NCI-H2227 (cell line): Measurements from ENCODE around the gene ZNF814.
"Not testable (repeated sequence)": the region's sequence is repeated elsewhere in the genome, so short reads cannot be mapped to it uniquely, and the experiment has no call there.

Source experiments
- DNase-seq: peaks from one replicate; lab custom pipeline; 2025; ENCODE audit not compliant: unreplicated experiment; lab: John Stamatoyannopoulos, UW

ZNF814 gene

GRCh38 chr19:57867868-57868492, 20.9 kb downstream of the ZNF814 start:
- DNase-seq, result no peak

DNA sequence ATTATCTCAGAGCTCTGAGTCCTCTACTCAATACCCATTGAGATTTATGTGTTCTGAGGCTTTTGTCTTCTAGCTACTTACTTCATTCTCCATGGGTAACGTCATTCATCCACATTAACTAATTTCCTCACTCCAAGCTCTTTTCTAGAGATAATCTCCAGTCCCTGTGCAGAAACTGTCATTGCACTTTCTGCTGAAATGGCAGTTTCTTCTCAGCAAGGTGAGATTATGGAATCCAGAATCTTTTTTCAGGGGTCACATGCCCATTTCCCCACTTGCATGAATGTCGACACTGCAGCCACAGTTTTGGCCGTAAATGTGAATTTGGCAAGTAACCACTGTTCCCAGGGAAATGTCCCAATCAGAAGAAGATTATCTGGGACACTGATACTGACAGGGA, 26.5 kb downstream of the ZNF814 start:
- DNase-seq, result not testable (repeated sequence)

DNA sequence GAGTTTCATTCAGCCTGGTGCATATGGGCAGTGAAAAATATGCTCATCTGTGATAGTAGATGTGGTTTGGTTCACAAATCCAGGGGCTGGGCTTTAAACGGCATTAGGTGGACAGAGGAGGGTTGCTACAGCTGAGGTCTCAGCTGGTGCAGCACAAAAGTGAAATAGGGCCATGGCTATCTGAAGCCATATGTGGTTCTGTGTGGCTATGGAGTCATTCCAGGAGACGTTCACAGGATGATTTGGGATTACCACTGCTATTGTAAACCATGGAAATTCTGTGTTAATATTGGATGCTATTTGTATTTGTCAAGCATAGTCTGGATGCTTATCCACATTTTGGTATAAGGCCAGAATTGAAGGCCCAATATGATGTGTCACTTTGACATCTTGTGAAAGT, 34.7 kb downstream of the ZNF814 start:
- DNase-seq, result not testable (repeated sequence)

- DNase-seq, result not testable (repeated sequence)
These were observed 36.8 kb downstream of the ZNF814 start for GRCh38 chr19:57851812-57852603.

- peak; percentile 49 for DNase-seq
These were observed 38.3 kb downstream of the ZNF814 start for GRCh38 chr19:57850553-57851017.

DNA sequence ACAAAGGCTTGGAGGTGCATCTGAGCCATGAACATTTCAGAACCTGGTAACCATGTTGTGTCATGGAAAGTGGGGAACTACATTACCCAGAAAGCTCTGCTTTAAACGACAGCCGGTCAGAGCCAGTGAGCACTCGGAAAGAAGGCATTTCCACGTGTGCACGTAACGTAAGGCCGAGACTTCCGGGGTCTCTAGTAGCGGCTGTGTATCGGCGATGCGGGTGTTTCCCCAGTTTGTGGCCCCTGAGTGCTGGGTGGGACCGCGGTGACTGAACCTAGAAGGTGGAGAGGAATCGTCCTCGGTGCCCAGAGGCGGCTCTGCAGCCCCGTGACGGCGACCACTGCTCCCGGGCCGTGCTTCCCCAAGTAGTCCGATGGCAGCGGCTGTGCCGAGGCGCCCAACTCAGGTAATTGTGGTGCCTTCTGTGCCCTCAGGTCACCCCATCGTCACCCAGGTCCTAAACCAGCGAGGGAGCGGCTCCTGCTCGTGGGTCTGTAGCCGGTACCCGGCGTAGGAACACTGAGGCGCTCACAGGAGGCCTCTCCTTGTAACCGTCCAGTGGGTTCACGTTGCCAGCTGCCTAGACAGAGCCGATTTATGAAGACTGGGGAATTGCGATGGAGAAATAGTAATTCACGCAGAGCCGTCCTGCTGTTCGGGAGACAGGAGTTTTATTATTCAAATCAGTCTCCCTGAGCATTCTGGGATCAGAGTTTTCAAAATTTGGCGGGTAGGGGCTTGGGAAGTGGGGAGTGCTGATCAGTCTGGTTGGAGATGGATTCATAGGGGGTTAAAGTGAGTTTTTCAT, 39.0 kb downstream of the ZNF814 start, which contains the start of gene ZNF587:
Gene ZNF587 (plus strand): TSS at position 194 of the 808 bp plus-strand sequence. CDS start 180 bp downstream, at position 374.
- DNase-seq, result peak; percentile 90

DNA sequence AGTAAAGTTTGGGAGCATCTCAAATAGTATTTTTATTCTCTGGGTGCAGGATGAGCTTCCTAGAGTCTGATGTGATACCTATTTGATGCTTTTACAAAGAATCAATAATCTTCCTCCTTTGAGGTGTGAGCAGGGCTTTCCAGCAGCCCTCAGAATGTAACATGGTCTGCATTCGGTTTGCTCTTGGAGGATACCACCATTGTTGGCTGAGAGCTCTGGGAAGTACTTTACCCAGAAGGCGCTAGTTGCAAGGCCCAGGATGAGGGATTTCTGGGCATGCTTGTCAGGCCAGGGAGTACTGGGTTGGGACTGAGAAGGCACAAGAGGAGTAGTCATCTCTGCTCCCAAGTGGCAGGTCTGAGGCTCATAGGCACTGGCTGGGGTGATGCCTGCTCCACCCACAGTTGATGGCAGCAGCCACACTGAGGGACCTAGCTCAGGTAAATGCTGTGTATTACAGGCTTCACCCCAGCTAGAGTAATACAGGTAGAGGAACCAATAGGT, 39.6 kb downstream of the ZNF814 start:
- DNase-seq, result not testable (repeated sequence)

GRCh38 chr19:57847164-57847563, 41.7 kb downstream of the ZNF814 start:
- not testable (repeated sequence) for DNase-seq

- DNase-seq, result no peak
These were observed 47.6 kb downstream of the ZNF814 start for GRCh38 chr19:57841122-57841763.

GRCh38 chr19:57838622-57839191, 50.1 kb downstream of the ZNF814 start:
- not testable (repeated sequence) for DNase-seq

DNA sequence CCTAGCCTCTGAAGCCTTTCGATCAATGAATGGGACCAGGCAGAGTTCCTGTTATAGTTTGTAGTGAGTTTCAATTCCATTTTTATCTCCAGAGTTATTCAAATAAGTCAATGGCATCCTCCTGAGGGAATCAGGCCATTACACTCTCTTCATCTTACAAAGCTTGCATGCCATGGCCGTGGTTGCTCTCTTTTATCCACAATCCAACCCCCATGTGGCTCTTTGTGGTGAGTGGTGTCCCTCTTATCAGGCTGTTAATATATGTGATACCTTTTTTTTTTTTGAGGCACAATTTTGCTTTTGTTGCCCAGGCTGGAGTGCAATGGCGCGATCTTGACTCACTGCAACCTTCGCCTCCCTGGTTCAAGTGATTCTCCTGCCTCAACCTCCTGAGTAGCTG, 51.8 kb downstream of the ZNF814 start:
- DNase-seq, result not testable (repeated sequence)

DNA sequence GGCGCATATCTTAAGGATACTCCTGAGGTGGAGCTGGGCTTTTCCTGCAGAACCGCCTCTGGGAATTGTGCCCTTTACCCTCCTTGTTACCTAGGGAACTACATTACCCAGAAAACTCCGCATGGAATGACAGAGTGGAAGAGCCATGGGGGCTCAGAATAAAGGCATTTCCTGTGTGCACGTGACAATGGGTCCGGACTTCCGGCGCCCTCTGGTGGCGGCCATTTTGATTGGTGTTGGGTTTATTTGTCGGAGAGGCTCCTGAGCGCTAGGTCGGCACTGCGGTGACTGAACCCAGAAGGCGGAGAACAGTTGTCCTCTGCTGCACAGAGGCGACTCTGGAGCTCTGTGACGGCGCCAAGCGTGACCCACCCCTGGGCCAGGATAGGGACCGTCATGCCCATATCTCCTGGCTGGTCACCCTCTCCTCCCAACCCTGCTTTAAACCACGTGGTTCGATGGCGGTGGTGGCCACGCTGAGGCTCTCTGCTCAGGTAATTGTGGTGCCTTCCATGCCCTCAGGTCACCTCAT, 58.7 kb downstream of the ZNF814 start, which contains the start of gene ZNF587B:
Gene ZNF587B (plus strand): TSS at position 229 of the 532 bp plus-strand sequence. CDS start 230 bp downstream, at position 459.
- no peak for DNase-seq

DNA sequence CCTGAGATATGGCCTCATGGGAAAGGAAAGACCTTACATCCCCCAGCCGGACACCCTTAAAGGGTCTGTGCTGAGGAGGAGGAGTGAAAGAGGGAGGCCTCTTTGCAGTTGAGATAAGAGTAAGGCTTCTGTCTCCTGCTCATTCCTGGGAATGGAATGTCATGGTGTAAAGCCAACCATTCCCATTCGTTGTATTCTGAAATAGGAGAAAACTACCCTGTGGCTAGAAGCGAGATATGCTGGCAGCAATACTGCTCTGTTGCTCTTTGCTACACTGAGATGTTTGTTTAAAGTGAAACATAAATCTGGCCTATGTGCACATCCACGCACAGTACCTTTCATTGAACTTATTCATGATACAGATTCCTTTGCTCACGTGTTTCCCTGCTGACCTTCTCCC, 59.5 kb downstream of the ZNF814 start:
- DNase-seq, result no peak

- no peak for DNase-seq
These were observed 63.3 kb downstream of the ZNF814 start for GRCh38 chr19:57825511-57825910.

GRCh38 chr19:57823608-57824007, 65.2 kb downstream of the ZNF814 start:
- not testable (repeated sequence) for DNase-seq

GRCh38 chr19:57823155-57823554, 65.7 kb downstream of the ZNF814 start:
- not testable (repeated sequence) for DNase-seq

- DNase-seq, result not testable (repeated sequence)
These were observed 67.3 kb downstream of the ZNF814 start for GRCh38 chr19:57821501-57821900.

GRCh38 chr19:57821095-57821494, 67.7 kb downstream of the ZNF814 start:
- not testable (repeated sequence) for DNase-seq

DNA sequence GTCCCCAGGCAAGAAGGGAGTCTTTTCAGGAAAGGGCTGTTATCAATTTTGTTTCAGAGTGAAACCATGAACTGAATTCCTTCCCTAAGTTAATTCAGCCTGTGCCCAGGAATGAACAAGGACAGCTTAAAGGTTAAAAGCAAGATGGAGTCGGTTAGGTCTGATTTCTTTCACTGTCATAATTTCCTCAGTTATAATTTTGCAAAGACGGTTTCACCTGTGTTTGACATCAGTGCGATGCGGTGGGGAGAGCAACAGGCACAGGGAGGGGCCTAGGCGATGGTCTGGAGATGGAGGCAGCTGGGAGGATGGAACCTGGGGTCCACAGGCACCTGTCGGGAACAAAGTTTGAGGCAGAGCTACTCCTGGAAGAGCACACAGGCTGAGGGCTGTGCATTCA, 68.2 kb downstream of the ZNF814 start:
- no peak for DNase-seq
